Spleen (tissue), 7 donors: ENCODE data around the gene PTCD2.

Experiments
- POLR2A ChIP-seq, 3 donors: fragments of 450-650 bp; IDR thresholded peaks; one replicate each; pipeline ENCODE4 v1.5.1; 2017; ENCODE audit warnings: antibody characterized with exemption in 3 of 3, mild to moderate bottlenecking in 1 of 3
- POLR2AphosphoS5 ChIP-seq, 3 donors: sonication (generic); formaldehyde crosslinking; IDR thresholded peaks; one replicate each; pipeline ENCODE4 v1.5.1; 2017; ENCODE audit warnings: antibody characterized with exemption in 3 of 3
- TF ChIP-seq, protein P1 (sequence below), 11 experiments: fragments of 200-600 bp in 7 of 11; fragments of 450-650 bp in 4 of 11; sonication (generic) in 4 of 11; IDR thresholded peaks in 8 of 11; conservative IDR thresholded peaks in 3 of 11; 1 replicate in 7 of 11; 2 replicates in 4 of 11; pipeline versions ENCODE4 v1.4.0 to v1.8.0; 2016 to 2021; ENCODE audit warnings: antibody characterized with exemption in 11 of 11, inconsistent platforms in 4 of 11, mild to moderate bottlenecking in 1 of 11
- donor health status: DM: no; HTN: no; CAD: no; lungs with moderate emphysema.
- donor health status: DM: no; HTN: no; CAD: no.
- donor health status: DM: no; HTN: no; CAD: no.

DNA sequence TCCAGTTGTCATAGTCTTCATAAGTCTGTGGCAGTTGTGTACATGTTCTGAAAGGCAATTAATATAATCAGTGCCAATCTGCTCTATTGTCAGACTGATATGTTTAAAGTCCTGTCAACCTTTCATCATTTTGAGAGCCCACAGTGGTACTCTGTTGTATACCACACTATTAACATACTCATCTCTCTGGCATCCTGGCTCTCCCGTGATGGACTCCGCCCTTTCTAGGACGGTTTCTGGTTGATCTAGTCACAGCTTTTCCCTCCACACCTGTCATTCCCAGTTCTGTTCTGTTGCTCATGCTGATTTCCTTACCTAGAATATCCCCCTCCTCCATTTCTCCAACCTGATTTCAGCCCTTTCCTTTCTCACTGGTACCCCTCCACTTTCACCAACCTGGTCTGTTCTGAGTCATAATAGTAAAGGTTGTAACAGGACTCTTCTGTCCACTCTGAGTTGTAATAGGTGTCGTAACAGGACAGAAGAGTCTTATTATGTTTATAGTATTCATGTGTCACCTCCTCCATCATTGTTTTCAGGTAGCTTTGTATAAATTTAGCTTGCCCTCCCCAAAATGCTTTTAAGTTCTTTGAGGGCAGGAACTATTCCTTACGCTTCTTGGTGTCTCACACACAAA lies 4.1 kb downstream of the PTCD2 start:
- TF ChIP-seq, protein P1, sequence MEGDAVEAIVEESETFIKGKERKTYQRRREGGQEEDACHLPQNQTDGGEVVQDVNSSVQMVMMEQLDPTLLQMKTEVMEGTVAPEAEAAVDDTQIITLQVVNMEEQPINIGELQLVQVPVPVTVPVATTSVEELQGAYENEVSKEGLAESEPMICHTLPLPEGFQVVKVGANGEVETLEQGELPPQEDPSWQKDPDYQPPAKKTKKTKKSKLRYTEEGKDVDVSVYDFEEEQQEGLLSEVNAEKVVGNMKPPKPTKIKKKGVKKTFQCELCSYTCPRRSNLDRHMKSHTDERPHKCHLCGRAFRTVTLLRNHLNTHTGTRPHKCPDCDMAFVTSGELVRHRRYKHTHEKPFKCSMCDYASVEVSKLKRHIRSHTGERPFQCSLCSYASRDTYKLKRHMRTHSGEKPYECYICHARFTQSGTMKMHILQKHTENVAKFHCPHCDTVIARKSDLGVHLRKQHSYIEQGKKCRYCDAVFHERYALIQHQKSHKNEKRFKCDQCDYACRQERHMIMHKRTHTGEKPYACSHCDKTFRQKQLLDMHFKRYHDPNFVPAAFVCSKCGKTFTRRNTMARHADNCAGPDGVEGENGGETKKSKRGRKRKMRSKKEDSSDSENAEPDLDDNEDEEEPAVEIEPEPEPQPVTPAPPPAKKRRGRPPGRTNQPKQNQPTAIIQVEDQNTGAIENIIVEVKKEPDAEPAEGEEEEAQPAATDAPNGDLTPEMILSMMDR (IDR thresholded peaks at IDR 0.05 in 8 of 11, conservative IDR thresholded peaks at IDR 0.05 in 3 of 11): no peak
- TF ChIP-seq POLR2AphosphoS5 (IDR thresholded peaks at IDR 0.05): no peak
- no peak for TF ChIP-seq POLR2A (IDR thresholded peaks at IDR 0.05)
